GM19438 (cell line): ENCODE data around the gene IMP4.

ENCODE experiments used
- ATAC-seq: cut with Tn5 transposase; IDR thresholded peaks from one replicate; pipeline ENCODE4 v1.9.1; 2021; ENCODE audit warnings: low read depth; ENCODE audit not compliant: unreplicated experiment

The IMP4 gene

GRCh38 chr2:130391872-130392670 is 49.4 kb downstream of the IMP4 start:
- no peak for ATAC-seq

GRCh38 chr2:130393318-130393910 is 50.7 kb downstream of the IMP4 start:
- ATAC-seq, result no peak
